HG03196 (cell line): ENCODE results near the gene BTD.
"Not testable (repeated sequence)": the region's sequence is repeated elsewhere in the genome, so short reads cannot be mapped to it uniquely, and the experiment has no call there.

Experiments used
- ATAC-seq: cut with Tn5 transposase; IDR thresholded peaks from one replicate; pipeline ENCODE4 v1.9.1; 2021; ENCODE audit not compliant: unreplicated experiment

BTD gene

GRCh38 chr3:15602816-15603215 is 1.3 kb downstream of the BTD start:
- not testable (repeated sequence) for ATAC-seq

GRCh38 chr3:15604584-15604983 is 3.0 kb downstream of the BTD start:
- not testable (repeated sequence) for ATAC-seq

DNA sequence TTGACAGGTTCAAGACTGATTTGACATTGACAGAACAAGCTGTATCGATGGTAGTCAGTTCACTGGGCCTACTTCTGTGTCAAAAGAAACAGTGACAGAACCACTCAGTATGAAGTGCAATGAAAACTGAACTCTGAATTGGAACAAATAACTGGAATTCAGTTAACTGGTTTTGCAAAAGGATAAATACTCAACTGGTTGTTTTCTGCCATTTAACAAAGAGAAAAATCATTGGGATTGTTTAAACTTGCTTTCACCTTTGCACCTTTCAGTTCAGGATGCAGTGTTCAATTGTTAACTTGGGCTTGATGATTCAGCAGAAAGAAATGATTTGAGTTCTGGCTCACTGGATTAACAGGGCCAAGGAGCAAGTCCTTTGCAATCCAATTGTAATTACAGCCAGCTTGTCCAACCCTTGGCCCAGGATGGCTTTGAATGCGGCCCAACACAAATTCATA is 4.9 kb downstream of the BTD start:
- no peak for ATAC-seq

GRCh38 chr3:15610082-15610759 is 8.7 kb downstream of the BTD start:
- no peak for ATAC-seq

- ATAC-seq = no peak
These were observed 9.5 kb downstream of the BTD start for GRCh38 chr3:15611018-15611417.

DNA sequence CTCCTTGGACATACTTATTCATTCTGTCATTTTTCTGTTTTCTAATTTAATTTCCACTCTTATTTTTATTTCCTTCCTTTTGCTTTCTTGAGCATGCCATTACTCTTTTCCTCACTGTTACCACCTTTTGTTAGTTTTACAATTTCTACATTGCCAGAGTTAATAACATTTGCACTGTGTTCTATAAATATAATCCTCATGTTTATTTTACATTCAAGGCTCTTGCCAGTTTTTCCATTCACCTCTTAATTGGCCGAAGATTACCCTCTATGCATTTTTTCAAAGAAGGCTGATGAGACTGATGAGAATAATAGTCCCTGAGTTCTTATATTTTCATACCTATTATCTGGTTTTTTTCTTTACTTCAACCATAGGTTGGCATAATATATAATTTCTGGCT is 10.5 kb downstream of the BTD start:
- no peak for ATAC-seq

DNA sequence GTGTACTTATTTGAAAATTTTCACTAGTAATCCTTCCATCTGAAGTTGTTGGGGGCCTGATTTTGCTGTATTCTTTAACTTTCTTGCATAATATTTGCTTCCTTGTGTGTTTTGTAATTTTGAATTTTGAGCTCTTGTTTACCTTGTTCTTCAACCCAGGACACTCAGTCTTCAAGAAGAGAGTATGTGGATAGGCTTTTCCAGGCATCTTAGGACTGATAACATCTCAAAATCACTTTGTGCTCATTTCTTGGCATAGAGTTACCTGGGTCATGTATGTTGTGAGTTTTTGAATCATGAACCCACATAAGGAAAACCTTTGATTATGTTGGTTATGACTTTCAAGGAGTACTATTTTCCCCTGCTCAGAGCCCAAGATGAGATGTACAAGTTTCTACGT is 13.4 kb downstream of the BTD start:
- ATAC-seq = no peak

GRCh38 chr3:15616053-15616452 is 14.5 kb downstream of the BTD start:
- no peak for ATAC-seq

GRCh38 chr3:15619659-15620464 is 18.3 kb downstream of the BTD start:
- not testable (repeated sequence) for ATAC-seq

- ATAC-seq = no peak
These were observed 22.2 kb downstream of the BTD start for GRCh38 chr3:15623535-15624440.

DNA sequence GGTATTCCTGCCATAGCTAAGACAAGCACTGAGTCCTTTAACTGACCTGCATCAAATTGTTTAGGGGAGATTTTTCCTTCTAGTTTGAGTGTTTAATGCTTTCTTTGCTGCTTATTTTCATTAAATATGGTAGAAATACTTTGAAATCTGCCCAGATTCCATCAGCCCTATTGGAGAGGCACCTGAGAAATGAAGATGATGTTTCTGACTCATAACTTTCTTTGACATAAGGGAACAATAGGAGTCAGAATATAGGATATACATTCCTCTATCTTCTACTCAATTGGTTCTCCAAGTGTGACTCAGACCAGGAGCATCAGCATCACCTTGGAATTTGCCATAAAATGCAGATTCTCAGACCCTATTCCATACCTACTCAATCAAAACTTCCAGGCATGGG is 27.4 kb downstream of the BTD start:
- ATAC-seq = no peak

DNA sequence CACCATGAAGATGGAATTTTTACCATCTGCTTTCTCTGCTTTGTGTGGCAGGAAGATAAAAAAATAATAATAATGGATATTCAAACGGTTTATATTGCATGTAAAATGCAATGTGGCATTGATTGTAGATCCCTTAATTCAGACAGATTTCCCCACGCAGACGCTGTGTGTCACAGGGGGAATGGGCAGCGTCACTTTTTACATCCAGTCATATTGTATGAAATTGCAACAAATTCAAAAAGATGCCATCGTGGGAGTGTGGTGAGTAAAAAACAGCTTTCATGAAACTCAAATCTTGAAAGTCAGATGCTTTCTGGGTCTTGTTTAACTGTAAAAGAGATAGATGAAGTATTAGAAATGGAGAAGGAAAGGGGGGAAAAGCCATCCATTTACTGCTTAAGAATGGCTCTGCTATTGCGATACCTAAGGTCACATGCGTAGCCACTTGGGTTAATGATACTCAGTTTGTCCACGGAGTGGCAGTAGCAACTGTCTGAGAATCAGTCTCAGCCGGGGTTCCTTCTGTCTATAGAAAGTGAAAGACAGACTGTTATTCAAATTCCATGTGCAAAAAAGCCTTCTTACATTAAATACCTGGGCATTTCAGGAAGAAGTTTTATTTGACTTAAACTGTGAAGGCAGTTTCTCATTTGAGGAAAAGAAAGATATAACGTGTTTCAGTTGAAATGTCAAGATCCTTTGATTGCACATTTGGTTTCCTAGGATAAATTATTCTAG is 28.5 kb downstream of the BTD start:
- ATAC-seq = peak; percentile 95

DNA sequence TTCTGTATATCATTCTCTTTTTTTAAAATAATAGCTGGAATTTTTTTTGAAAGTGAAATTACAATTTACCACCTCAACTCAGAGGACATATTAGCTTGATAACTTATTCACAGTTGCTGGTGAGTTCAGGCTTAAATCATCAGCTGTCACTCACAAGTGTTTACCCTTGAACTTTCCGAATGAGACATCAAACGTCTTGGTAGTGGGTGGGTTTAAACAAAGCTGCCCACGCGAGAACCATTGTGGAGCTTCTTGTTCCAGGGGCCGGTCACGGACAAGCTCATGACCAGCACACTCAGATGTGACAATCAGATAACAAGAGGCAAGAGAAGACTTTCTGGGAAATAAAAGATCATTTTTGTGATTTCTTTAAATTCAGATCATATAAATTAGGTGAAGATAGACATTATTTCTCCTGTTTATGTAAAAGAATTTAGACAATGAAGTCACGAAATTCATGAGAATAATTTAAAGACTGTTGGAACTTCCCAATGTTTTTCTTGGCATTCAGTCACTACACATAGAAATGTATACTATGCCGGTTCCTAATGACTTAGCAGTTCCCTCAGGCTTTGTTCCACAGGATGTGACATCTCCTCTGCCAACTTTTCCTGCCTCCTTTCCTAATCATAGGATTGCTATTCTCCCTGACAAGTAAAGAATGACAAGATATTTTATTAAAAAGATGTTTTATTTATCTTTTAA is 29.3 kb downstream of the BTD start:
- no peak for ATAC-seq

DNA sequence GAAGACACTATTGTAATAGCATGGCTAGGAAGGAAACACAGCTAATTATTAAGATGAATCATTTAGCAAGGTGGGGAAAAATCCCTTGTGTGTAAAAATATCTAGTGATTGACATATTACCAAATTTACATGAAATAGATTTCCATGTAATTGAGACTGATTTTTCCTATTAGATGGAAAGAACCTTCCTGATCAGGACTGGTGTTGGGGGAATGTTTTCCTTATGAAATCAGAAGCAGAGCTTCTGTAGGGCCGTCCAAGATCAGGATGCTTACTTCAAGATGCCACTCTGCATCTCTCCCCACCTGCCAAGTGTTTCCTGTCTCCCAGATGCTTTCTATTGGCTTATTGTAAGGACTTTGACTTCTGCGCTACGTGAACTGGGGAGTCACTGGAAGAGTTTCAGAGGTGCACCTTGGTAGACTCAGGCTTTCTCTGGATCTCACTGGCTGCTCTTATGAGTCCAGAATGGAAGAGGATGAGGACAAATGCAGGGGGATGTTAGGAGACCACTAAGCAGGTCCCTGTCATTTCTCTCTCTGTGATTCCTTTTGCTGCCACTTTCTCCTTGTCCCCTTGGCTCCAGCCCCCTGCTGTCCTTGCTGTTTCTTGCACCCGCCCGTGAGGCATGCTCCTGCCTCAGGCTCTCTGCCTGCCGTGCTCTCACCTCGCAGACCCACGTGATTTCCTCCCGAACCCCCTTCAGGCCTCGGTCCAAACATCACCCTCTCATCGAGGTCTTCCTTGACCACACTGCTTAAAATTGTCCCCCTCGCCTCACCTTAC is 30.1 kb downstream of the BTD start:
- ATAC-seq = no peak

DNA sequence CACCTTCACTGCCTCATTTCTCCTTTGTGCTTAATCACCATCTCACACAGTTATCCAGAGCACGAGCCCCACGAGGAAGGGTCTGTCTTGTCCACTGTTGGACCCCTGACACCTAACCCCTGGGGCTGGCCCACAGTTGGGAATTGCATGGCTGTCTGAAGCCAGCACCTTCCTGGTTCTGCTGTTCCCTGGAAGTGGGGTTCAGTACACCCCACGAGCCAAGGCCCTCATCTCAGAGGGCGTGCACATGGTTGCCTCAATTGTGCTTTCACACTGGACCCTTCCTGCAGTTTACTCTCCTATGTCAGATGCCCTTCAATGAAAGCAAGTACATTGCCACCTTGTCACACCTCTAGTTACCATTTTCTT is 30.7 kb downstream of the BTD start:
- ATAC-seq = no peak

DNA sequence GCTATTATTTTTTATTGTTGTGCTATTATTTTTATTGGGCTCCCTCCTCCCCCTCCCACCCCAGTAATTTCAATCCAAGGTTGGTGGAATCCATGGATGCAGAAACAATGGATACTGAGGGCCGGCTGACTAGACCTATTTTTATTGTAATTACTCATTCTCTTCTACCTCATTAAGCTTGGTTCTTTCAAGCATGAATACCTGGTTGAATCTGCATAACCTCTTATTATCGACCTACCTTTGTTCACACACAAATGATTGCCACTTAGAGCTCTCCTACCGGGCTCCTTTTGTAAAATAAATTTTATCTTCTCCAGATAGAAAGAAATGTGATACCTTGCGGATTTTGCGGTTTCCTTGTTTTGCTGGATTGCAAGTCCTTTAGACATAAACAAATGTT is 31.6 kb downstream of the BTD start:
- no peak for ATAC-seq

DNA sequence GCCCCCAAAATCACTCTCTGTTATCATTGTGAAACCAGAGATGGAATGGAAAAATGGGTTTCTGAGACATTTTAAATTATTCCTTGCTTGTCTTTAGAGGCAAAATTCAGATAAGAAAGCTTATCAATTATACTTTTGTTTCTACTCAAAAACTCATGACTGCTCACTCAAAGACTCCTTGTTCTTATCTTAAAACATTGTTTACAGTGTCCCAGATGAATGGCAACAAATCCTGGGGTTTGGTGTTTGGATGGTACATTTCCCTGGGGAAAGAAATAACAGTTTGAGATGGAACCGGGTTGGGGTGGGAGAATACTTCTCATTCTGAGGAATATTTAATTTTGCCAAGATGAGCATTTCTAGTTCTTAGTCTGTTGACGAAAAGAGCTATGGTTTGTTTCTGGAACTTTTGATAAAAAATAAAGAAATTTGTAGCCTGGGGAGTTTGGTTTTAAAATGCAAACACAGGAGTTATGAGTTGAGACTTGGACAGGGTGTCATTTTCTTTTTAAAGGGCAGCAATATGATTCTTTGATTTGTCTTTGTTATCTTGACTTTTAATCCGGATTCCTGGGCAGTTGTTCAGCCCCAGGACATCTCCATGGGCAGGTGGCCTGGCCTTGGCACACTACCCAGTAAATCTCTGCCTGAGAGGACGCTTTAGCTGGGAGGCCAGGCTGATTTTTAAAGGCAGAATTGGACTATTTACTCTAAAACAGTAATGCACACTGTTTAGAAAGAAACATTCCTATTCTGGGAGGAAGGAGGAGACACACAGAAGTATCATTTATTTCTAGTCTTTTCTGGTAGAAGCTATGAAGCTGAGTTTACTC is 32.4 kb downstream of the BTD start:
- no peak for ATAC-seq

GRCh38 chr3:15634671-15635070 is 33.1 kb downstream of the BTD start:
- no peak for ATAC-seq
